Limb (tissue), 2 donors: ENCODE measurements around the gene DAB2IP.
"Not testable (repeated sequence)": the region's sequence is repeated elsewhere in the genome, so short reads cannot be mapped to it uniquely, and the experiment has no call there.

Experiments
- DNase-seq, 2 donors: peaks; one replicate each; pipeline ENCODE4 v3.0.0-alpha.2; 2016; ENCODE audit errors: extremely low spot score in 2 of 2

Gene DAB2IP

DNA sequence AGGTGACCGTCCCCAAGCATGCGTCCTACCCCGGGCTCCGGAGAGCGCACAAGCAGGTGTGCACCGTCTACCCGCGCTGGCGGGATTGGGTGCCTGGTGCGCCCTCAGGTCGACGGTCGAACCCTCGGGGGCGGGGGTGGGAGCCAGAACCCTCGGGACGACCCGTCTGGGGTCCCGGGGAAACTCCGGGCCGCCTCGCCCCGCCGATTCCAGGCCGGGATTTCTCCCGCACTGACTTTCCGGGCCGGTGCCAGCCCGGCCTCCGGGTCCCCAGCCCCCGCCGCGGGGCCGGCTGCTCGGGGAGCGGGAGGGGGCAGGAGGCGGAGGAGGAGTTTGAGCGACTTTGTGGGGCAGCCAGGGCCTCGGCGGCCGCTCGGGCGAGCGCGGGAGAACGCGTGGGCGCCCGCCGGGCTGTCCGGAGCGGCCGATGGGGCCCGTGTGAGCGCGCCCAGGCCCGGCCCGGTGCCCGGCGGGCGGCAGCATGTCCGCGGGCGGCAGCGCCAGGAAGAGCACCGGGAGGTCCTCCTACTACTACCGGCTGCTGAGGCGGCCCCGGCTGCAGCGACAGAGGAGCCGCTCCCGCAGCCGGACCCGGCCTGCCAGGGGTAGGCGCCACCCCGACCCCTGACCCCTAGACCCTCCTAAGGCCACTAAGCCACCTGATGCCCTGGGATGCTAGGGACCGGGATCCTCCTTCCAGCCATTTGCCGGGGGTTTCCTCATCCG, at the start of gene DAB2IP:
TSS of gene DAB2IP (plus strand) at position 340 of the 726 bp plus-strand sequence. CDS start at position 482, 142 bp downstream.
- peak; percentile 80 to 89 for DNase-seq

DNA sequence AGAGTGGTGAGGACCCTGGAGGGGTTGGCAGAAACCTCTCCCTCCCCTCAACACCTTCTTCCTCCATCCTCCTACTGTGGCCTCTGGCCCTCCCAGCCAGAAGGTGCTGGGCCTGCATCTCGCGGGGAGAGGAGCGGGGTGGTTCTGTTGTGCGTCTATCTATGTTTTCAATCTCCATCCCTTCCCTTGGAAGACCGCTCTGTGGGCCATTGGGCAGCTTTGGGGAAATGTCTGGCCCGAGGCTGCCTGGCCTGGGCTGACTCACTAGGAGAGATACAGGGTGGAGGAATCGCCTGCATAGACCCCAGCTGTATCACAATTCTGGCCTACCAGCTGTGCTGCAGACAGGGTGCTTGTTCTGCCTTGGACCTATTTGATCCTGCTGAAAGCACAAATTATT, 48.4 kb upstream of the DAB2IP start:
- DNase-seq, result no peak

DNA sequence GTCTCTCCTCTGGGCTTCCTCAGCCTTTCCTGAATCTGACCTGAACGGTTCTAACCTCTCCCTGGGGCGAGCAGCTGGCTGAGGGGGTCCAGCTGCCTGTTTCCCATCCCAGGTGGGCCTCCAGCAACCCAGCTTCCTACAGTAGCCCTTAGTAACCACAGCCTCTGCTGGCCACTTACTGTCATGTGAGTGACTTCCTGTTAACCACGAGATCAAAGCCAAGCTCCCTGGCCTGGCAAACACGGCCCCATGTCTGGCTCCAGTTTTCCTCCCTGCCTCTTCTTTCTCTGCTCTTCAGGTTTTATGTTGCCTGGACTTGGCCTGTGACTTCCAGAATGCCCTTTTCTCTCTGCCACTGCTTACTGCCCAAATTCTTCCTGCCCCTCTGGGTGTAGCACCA, 47.2 kb upstream of the DAB2IP start:
- no peak for DNase-seq

DNA sequence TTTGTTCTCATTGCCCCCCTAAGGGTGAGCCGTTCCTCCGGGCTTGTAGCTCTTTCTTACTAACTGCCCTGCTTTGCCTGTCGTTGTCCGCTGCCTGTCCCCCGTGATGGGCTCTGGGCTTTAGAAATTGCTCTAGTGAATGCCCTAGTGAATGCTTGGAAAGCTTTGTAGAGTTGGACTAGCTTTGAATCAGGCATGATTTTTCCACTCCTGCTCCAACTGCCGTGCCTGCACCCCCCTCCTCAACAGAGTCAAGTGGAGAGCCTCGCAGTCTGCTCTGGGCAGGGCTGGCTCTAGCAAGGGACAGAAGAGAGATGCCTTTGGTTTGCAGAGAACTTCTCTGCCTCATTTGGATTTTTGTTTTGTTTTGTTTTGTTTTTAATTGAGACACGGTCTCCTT, 46.8 kb upstream of the DAB2IP start:
- DNase-seq, result no peak

DNA sequence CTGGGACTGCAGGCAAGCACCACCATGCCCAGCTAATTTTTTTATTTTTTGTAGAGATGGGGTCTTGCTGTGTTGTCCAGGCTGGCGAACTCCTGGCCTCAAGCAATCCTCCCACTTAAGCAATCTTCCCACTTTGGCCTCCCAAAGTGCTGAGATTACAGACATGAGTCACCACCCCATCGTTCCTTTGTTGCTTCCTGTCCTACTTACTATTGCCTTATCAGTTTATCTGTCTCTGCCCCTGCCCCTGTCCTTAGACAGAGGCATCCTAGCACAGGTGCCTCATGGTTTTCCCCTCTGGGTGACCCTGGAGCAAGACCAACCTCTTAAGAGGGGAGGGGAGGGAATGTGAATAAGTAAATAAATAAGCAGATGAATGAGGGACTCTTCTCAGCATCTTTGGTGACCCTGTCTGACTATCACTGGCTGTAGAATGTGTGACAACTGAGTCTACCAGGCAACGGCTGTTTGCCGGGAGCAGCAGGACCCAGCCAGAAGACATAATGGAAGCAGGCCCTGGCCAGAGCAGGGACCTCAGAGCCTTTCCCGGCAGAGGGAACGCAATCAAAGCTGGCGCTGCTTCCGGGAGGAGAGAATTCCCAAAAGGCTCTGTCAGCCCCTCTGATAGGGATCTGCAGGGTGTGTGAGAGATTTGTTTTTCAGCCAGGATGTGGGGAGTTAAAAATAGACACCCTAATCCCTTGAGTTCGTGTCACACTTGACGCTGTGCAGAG, 43.8 kb upstream of the DAB2IP start:
- DNase-seq, result no peak

DNA sequence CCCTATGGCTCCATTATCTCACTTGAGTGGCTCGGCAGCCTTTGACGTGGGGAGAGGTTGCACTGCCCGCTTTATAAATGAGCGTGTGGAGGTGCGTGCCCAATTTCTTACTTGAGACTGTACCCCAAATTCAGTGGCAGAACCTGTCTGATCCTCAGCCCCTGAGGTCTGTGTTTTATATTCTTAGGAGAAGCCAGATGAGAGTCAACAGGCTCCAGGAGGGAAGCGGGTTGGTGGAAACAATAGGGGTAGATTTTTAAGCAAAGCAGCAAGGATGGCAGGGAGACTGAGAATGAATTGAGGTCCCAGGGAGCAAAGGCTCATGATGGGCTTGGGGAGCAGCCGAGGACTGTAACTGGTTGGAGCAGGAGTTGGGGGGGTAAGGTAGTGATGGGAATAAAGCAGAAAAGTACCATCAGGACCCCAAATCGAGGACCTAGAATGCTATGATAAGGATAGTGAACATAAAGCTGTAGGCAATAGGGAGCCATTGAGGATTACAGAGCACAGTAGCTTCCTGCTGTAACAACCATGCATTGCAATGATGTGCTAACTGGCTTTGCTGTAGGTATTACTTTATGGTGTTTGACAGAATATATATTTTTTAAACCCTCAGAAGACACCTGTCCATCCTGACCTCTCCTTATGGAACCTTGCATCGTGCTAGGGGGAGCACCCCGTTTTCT, 43.1 kb upstream of the DAB2IP start:
- DNase-seq, result no peak

DNA sequence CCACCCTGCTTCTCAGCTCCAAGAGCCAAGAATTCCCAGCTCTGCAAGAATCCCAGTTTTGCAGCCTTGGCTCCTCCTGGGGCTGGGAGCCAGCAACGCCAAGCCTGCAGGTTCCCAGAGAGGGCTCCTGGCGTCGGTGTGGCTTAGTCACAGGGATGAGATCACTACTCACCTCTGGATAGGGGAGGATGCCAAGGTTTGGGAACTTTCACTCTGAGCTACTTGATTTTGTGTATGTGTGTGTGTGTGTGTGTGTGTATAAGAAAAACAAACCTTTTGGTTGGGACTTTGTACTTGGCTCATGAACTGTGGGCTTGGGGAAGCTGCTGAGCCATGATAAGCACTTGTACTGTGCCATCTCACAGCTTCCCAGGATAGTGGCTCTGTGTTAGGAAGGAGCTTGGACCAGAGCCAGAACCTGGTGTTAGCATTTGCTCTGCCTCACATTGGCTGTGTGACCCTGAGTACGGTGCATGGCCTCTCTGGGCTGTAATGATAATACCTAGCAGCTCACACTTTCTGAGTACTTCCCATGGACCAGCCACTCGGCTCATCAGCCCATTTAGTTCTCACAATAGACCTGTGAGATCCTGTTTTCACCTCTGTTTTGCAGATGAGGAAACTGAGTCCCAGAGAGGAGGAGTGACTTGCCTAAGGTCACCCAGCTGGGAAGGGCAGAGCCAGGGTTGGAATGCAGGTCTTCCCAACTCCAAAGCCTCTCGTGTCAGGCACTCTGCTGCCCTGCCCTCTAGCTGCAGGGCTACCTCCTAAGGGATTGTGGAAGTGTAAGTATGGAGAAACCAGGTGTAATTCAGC, 41.4 kb upstream of the DAB2IP start:
- no peak for DNase-seq

DNA sequence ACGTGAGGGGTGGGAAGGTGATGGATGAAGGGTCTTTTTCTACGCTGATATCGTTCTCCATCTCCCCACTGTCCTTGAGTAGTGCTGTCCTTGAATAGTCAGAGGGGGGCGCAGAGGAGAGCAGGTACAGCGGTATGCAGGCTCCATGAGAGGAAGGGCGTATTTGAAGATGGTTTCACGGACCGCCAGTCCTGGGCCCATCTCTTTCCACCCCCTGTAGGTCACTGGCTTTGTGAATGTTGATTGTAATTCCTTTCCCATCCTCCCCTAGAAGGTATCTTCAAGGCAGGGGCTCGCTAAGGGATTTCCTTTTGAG, 40.8 kb upstream of the DAB2IP start:
- no peak for DNase-seq

DNA sequence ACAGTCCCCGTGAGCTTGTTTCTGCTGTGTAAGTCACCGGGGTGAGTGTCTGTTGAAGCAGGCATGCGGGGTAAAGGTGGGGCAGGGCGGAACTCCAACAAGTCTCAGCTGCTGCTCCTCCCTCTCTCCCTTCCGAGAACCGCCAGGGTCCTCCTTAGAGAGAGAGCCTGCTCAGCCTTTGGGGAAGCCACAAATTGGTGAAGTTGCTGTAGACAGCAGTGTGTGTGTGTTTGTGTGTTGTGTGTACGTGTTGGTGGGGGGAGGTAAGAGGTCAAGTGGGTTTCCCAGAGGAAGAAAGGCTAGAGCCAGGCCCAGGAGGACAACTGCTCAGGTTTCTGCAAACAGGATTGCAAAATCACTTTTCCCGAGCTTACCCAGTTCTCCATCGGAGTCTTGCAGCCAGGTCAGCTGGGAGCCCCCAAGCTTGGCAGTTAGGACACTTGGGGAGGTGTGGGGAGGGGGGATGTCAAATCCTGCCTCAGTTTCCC, 38.9 kb upstream of the DAB2IP start:
- no peak for DNase-seq

DNA sequence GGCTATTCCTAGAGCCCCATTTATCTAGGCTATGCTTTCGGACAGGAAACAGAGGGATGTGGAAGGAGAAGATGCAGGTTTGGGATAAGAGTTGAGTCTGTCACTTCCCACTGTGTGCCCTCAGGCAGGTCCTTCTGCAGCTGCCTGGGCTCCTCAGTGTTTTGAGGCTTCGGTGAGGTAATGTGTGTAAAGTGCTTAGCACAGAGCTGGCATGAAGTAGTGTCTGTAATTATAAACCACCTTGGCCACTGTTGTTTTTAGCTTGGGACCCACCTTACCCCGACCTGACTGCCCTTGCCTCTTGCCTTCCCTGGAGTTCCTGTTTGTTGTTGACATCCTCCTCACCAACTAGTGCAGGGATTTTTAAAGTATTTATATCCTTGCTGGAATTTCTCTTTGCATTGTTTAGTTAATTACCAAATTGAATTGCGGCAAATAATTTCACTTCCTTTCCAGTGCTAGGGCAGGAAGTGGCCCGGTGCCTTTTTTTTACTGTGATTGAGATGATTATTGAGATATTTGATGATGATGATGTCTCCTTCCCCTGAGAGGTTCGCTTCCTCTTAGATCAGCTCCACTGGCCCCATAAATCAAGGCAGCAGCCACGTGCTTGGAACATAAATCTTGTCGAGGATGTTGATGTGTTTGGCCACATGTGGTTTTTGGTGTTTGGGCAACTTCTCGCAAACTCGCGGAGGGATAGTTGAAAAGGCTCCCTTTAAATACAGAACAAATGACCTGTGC, 38.3 kb upstream of the DAB2IP start:
- no peak for DNase-seq

DNA sequence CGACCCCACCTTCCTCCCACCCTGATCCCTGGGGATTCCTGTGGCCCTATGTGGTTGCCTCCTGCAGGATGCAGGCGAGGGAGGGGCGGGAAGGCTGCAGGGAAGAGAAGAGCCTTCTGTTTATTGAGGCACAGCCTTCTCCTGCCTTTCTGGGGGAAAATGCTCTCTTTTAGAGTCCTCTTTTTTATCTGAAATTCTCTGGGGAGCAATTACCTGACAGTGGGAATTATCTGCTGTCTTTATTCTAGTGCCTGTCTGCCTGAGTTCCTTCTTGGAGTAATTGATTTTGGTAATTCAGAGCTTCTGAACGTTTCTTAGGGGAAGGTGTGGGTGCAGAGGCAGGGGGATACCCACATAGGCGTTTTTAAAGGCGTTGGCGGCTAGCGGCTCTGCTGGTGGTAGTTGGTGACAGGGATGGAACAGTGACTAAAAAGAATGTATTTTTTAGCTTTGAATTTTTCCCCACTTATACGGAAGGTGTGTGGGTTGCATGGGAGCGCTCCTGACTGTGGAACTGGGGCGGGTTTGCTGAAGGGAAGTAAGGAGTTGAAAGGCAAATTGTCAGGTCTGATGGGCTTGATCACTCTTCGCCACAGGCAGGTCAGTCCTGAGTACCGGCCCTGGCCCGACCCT, 35.2 kb upstream of the DAB2IP start:
- no peak for DNase-seq

DNA sequence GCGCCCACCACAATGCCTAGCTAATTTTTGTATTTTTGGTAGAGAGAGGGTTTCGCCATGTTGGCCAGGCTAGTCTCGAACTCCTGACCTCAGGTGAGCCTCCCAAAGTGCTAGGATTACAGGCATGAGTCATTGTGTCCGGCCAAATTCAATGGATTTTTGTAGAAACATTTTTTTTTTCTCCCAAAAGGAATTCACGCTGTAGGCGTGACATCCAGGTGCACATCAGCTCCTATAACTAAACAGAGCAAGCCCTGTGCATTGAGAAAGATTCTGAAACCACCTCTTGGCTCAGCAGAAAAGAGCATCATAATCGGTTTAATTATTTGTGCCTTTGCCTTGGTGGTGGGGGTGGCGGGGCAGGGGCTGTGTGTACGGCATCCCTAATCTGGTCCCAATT, 32.9 kb upstream of the DAB2IP start:
- no peak for DNase-seq

DNA sequence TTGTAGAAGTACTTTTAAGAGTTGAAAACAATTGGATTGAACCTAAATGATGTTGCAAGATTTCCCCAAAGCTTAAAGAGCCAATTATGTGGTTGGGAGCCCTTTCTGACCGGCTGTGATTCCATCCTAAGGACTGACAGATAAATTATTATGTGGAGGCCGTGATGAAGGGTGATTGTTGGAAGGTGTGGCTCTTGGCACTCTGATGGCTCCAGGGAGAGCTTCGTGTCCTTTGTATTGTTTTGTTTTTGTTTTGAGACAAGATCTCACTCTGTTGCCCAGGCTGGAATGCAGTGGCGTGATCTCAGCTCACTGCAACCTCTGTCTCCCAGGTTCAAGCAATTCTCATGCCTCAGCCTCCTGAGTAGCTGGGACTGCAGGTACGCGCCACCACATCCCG, 32.5 kb upstream of the DAB2IP start:
- not testable (repeated sequence) for DNase-seq

DNA sequence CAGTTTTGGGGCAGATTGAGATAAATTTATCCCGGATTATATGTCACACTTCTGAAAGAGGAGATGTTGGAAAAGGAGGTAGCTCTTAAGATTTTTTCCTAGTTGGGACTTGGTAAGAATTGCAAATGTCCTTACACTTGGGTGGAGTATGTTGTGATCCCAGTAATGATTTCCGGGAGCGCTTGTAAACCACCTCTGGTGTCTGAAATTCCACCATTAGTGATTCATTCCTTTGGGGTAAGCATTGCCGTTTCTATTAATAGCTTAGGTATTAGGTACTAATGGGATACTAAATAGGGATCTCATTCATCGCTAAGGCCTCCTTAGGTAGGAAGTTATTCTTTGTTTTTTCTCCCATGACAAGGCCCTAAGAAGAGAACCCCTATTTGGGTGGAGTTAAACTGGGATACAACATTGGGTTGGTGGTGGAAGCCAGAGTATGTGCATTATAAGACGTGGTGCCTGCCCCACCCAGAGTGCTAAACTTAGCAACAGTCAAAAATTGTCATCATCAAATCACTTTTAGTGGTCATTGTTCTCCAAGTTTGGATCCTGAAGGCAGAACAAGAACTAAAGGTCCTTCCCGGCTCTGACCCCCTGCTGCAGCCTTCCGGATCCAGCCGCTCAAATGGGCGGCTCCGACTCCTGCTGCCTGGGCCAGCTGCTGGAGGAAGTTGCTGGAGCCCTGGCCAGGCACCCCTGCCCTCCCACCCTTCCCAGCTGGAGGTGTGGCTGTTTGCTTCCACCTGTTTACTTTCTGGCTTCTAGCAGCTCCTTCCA, 31.7 kb upstream of the DAB2IP start:
- DNase-seq, result no peak

DNA sequence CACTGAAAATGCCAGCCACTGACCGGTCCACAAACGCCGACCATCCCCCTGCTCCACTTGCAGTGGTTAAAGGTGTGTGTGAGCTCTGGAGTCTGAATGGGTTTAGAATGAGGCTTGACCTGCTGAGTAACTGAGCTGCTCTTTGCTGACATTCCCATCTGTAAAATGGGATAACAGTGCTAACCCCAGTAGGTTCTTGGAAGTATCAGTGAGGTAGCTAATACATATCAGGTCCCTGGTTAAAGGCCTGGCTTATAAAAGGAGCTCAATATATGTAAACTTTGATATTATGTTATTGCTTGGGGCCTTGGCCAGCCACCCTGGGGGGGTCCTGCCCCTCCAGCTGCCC, 31.1 kb upstream of the DAB2IP start:
- no peak for DNase-seq

DNA sequence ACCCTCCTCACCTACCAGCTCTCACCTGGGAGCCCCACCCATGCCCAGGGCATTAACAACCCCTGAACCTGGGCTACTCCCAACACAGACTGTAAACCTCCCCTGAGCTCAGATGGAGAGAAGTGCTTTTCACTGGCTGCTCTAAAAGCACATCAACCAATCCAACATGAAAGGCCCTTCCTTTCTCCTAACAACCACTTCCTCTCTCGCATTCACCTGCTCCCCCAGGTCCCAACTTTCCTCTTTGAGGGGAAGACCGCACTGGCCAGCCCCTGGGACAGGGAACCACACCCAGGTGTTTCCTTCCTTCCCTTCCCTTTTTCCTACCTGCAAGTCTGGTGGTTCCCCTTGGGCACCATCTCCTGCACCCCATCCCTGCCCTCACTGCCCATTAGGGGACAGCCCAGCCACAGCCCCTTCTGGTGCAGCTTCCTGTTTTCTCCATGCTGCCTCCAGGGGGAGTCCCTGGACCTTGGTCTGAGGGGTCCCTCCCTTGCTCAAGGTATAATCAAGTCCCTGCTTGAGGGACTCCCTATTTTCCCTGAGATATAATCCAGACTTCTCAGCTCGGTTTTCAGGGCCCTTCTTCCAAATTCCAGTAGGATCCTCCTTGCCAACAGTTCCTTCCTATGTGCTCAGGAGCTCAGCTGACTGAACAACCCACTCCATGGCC, 30.5 kb upstream of the DAB2IP start:
- no peak for DNase-seq

DNA sequence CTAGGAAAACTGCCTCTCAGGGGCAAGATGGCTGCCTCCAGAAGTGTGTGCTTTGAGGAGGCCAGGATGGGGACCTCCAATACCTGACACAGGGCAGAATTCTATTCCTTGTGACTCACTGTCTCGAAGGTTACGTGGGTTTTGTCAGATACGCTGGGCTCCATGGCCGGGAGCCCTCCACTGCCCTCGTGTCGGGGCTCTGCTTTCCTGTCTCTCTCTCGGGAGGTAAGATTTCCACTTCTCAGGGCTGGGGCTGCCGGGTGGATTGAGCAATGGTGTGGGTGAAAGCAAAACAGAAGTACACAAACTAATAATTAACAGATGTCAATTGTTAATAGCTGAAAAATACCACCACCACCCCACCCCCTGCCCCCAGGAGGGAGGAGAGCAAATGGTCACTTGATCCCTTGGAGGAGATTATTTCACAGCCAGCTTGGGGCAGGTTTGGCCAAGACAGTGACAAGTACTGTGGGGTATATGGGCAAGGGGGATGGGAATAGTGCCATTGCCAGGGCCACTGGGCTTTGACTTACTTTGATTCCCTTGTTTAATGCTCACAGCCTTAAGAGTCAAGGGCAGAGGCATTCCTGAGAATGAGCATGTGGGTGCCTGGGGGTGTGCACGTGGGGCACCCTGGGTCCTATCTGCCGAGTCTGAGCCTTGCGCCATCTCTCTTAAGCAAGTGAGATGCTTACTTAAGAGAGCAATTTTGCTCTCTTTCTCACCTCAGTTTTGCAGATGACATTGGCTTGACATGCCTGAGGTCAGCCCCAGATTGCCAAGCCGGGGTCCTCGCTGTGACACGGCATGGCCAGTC, 28.8 kb upstream of the DAB2IP start:
- no peak for DNase-seq

DNA sequence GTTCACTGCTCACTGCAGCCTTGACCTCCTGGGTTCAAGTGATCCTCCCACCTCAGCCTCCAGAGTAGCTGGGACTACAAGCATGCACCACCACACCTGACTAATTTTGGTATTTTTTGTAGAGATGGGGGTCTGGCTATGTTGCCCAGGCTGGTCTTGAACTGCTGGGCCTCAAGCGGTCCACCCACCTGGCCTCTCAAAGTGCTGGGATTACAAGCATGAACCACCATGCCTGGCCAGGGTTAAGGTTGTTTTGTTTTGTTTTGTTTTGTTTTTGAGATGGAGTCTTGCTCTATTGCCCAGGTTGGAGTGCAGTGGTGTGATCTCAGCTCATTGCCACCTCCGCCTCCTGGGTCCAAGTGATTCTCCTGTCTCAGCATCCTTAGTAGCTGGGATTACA, 28.0 kb upstream of the DAB2IP start:
- DNase-seq, result not testable (repeated sequence)
